HEK293T (cell line): Measurements from ENCODE around the gene TACC2.

Experiments used
- CTCF ChIA-PET: fragments of 350-600 bp; formaldehyde crosslinking; extraction: SDS; loops from one replicate; lab custom pipeline; 2021; ENCODE audit warnings: antibody characterized with exemption, inconsistent platforms; lab: Yijun Ruan, JAX
- POLR2A ChIA-PET: fragments of 350-600 bp; formaldehyde crosslinking; extraction: SDS; loops from one replicate; lab custom pipeline; 2020; ENCODE audit warnings: antibody characterized with exemption, inconsistent platforms; lab: Yijun Ruan, JAX
- DNase-seq: peaks from one replicate; pipeline ENCODE4 v3.0.0; 2012; ENCODE audit warnings: mixed read lengths; ENCODE audit errors: extremely low spot score
- ARNT ChIP-seq: fragments of 450-650 bp; IDR thresholded peaks from 2 replicates; pipeline ENCODE4 v1.6.1; 2017; ENCODE audit warnings: mild to moderate bottlenecking
- BHLHE40 ChIP-seq: fragments of 450-650 bp; IDR thresholded peaks from 2 replicates; pipeline ENCODE4 v1.6.1; 2016; ENCODE audit warnings: mild to moderate bottlenecking, moderate library complexity, borderline replicate concordance
- CTBP1 ChIP-seq: fragments of 450-650 bp; IDR thresholded peaks from 2 replicates; pipeline ENCODE4 v1.6.1; 2016; ENCODE audit warnings: borderline replicate concordance
- ELF4 ChIP-seq: fragments of 450-650 bp; IDR thresholded peaks from 2 replicates; pipeline ENCODE4 v1.6.1; 2017; ENCODE audit warnings: antibody characterized with exemption
- FOXA1 ChIP-seq: fragments of 450-650 bp; IDR thresholded peaks from 2 replicates; pipeline ENCODE4 v1.6.1; 2016; ENCODE audit warnings: mild to moderate bottlenecking
- FOXK2 ChIP-seq: fragments of 450-650 bp; IDR thresholded peaks from 2 replicates; pipeline ENCODE4 v1.6.1; 2016; ENCODE audit warnings: mild to moderate bottlenecking
- FOXM1 ChIP-seq: fragments of 450-650 bp; IDR thresholded peaks from 2 replicates; pipeline ENCODE4 v1.6.1; 2017; ENCODE audit warnings: mild to moderate bottlenecking, borderline replicate concordance
- HDGF ChIP-seq: fragments of 450-650 bp; IDR thresholded peaks from 2 replicates; pipeline ENCODE4 v1.6.1; 2017; ENCODE audit warnings: antibody characterized with exemption, borderline replicate concordance
- L3MBTL2 ChIP-seq: fragments of 450-650 bp; conservative IDR thresholded peaks from 2 replicates; pipeline ENCODE4 v1.6.1; 2016; ENCODE audit warnings: mild to moderate bottlenecking
- LEF1 ChIP-seq: fragments of 450-650 bp; IDR thresholded peaks from 2 replicates; pipeline ENCODE4 v1.6.1; 2017; ENCODE audit warnings: mild to moderate bottlenecking, borderline replicate concordance
- NFRKB ChIP-seq: fragments of 450-650 bp; IDR thresholded peaks from 2 replicates; pipeline ENCODE4 v1.6.1; 2016; ENCODE audit warnings: mild to moderate bottlenecking, moderate library complexity
- SP1 ChIP-seq: fragments of 450-650 bp; IDR thresholded peaks from 2 replicates; pipeline ENCODE4 v1.6.1; 2017
- SUZ12 ChIP-seq: fragments of 450-650 bp; IDR thresholded peaks from 2 replicates; pipeline ENCODE4 v1.6.1; 2016; ENCODE audit warnings: mild to moderate bottlenecking
- TARDBP ChIP-seq: fragments of 450-650 bp; IDR thresholded peaks from 2 replicates; pipeline ENCODE4 v1.6.1; 2016
- ZNF384 ChIP-seq: fragments of 450-650 bp; IDR thresholded peaks from 2 replicates; pipeline ENCODE4 v1.6.1; 2016
- TF ChIP-seq, protein P1 (sequence below): fragments of 450-650 bp; IDR thresholded peaks from 2 replicates; pipeline ENCODE4 v1.6.1; 2016

Gene TACC2

DNA sequence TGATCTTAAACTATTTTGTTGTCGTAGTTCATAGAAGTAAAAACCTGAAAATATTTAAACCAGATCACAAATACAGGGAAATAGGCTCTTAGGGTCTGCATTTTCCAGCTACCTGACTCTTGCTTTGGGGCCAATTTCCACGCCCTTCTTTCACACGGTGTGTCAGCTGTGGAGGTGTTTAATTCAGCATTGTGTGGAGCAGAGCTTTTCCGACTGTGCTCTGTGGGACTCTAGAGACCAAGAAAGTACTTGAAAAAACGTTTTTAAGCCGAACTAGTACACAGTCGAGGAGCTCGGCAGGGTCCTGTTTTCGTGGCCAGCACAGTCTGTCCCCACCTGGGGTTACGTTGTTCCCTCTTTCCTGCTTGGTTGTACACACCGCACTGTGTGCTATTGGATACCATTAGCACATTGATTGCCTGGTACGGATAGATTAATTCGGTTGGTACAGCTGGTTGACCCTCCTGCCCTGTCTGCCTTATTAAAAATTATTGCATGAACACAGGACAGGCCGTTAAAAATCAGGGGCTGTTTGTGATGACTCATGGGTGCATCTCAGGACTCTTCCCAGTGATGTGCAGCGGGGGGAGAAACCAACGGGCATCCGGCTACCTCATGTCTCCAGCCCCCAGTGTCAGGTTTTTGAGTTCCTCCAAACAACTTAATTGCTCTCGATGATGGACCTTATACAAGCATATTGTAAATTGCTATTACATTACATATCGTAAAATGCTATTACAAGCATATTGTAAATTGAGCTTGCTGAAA is 201.4 kb downstream of the TACC2 start:
- DNase-seq = no peak
- POLR2A ChIA-PET = no interaction called here
- CTCF ChIA-PET = interaction anchor here (1.7 kb wide), 1 partner anchor 11 kb away, joined by 4 read pairs; no protein-coding TSS in a partner anchor
- TF ChIP-seq SUZ12 (no peak), L3MBTL2 (no peak), FOXK2 (no peak), CTBP1 (no peak), HDGF (no peak), ARNT (no peak), NFRKB (no peak), TARDBP (no peak), LEF1 (no peak), FOXA1 (no peak)
- TF ChIP-seq, protein P1, sequence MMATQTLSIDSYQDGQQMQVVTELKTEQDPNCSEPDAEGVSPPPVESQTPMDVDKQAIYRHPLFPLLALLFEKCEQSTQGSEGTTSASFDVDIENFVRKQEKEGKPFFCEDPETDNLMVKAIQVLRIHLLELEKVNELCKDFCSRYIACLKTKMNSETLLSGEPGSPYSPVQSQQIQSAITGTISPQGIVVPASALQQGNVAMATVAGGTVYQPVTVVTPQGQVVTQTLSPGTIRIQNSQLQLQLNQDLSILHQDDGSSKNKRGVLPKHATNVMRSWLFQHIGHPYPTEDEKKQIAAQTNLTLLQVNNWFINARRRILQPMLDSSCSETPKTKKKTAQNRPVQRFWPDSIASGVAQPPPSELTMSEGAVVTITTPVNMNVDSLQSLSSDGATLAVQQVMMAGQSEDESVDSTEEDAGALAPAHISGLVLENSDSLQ = no peak

DNA sequence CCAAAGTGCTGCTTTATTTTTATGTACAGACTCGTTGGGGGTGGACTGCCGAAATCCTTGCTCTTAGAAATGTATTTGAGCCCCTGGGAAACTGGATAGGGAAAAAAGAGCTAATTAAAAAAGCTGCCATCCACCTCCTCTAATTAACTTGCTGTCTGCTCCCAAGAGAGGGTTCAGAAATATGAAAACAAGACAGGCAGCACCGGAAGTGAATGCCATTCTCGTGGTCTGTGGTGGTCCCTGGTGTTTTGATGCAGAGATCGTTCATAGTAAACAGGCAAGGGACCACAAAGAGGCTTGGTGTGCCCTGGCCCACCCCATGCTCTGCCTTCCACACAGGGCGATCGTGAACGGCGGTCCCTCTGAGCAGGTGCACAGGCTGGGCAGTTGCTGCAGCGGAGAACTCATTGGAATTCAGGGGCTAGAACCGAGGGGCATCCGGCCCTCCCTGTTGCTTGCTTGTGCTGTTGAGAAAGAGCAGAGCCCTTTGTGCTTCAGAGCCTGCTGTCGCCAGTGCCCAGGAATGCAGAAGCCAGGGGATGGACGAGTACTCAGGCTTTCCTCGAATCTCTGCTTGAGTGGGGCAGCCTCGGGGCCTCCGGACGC is 203.1 kb downstream of the TACC2 start:
- no peak for DNase-seq
- ChIA-PET POLR2A (no interaction called here), CTCF (no interaction called here)
- TF ChIP-seq ARNT (no peak), L3MBTL2 (no peak), BHLHE40 (no peak), FOXK2 (no peak), TARDBP (no peak), CTBP1 (no peak), NFRKB (no peak), ZNF384 (no peak), FOXM1 (no peak), SP1 (no peak), HDGF (no peak), LEF1 (no peak), FOXA1 (no peak), ELF4 (no peak), SUZ12 (no peak)

GRCh38 chr10:122194251-122194650 is 205.3 kb downstream of the TACC2 start:
- POLR2A ChIA-PET = no interaction called here
- TF ChIP-seq TARDBP = no peak
- TF ChIP-seq NFRKB = no peak
- TF ChIP-seq SUZ12 = no peak
- TF ChIP-seq SP1 = no peak
- no peak for TF ChIP-seq HDGF
- TF ChIP-seq BHLHE40 = no peak
- TF ChIP-seq FOXM1 = no peak
- no peak for TF ChIP-seq LEF1
- CTCF ChIA-PET = no interaction called here
- DNase-seq = no peak

DNA sequence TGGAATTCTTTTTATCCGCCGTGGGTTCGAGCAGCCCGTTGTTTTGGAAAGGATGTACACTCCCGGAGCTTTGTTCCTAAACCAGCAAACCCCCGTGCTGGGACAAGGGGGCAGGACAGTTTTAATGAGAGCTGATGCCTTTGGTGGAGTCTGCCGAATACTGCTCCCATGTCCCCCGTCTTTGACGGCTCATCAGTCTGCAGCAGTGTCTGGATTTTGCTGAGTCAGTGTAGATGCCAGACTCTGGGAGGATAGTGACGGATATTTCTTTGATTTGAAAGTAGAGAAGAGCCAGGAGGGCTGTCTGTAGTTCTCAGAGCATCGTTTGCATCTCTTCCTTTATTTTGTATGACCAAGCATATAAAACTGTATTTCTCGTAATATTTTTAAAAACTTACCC is 207.3 kb downstream of the TACC2 start:
- ChIA-PET CTCF (no interaction called here), POLR2A (no interaction called here)
- no peak for DNase-seq
- no peak for TF ChIP-seq ZNF384
- TF ChIP-seq ELF4 = no peak
- TF ChIP-seq CTBP1 = no peak
- TF ChIP-seq, protein P1 = no peak
- no peak for TF ChIP-seq TARDBP
- TF ChIP-seq FOXK2 = no peak
- TF ChIP-seq FOXA1 = no peak
- TF ChIP-seq NFRKB = no peak
- TF ChIP-seq LEF1 = no peak
- no peak for TF ChIP-seq SP1
- TF ChIP-seq L3MBTL2 = no peak
- TF ChIP-seq FOXM1 = no peak
- no peak for TF ChIP-seq SUZ12
- TF ChIP-seq BHLHE40 = no peak

DNA sequence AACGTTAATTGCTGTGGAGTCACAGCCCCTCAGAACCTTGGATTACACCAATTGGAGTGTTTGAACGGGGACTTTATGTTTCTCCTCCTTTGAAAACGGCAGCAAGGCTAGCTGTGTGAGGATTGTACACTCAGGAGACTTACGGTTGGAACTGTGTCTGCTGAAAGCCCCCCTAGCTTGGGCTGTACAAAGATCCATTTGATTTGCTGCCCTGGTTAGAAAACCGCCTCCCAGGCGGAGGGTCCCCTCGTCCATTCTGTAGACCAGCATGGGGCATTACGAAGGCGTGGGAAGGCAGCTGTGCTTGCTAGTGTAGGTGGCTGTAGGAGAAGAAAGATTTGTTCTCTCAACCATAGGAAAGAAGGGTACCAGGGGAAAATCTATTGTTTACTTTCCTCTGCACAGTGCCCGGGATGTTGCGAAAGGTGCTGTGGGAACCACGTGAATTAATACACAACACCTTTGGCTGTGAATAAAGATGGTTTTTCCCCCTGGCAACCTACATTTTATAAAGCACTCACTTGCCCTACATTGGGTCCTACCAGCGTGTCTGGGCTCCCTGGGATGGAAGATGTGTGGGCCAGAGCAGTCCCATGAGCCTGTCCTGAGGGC is 208.8 kb downstream of the TACC2 start:
- ChIA-PET CTCF (no interaction called here), POLR2A (no interaction called here)
- no peak for TF ChIP-seq HDGF
- no peak for DNase-seq

DNA sequence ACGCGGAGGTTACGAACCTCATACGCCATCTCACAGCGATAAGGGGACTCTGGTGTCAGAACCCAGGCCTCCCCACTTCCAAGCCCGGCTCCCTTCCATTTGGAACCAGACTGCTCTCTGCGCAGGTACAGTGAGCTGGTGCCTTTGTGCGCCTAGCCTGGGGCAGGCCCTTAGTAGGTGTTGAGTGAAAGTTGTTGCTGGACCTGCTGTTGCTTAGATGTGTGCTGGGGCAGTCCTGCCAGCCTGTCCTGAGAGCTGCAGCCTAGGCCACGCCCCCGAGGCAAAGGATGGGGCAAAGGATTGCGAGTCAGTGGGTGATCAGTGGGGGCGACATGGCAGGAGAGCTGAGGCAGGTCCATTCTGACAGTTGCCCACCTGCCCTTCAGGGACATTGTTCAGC is 209.7 kb downstream of the TACC2 start:
- ChIA-PET CTCF (no interaction called here), POLR2A (no interaction called here)
- TF ChIP-seq LEF1 = no peak
- no peak for TF ChIP-seq CTBP1
- no peak for TF ChIP-seq ELF4
- no peak for TF ChIP-seq FOXK2
- DNase-seq = no peak

- ChIA-PET CTCF (no interaction called here), POLR2A (no interaction called here)
- no peak for DNase-seq
- no peak for TF ChIP-seq CTBP1
- TF ChIP-seq BHLHE40 = no peak
- no peak for TF ChIP-seq SP1
- TF ChIP-seq L3MBTL2 = no peak
- no peak for TF ChIP-seq LEF1
- no peak for TF ChIP-seq FOXK2
Observed at GRCh38 chr10:122199070-122199469, 210.1 kb downstream of the TACC2 start.
